ENCODE measurements around the gene LMNA.
A peak's percentile ranks its signal among the peaks of the same experiment; 100 is the strongest.
"Not testable (repeated sequence)": the region's sequence is repeated elsewhere in the genome, so short reads cannot be mapped to it uniquely, and the experiment has no call there.

LMNA gene

GRCh38 chr1:156106624-156107488 lies 7.7 kb upstream of the LMNA start:
- DNase-seq, result no peak

DNA sequence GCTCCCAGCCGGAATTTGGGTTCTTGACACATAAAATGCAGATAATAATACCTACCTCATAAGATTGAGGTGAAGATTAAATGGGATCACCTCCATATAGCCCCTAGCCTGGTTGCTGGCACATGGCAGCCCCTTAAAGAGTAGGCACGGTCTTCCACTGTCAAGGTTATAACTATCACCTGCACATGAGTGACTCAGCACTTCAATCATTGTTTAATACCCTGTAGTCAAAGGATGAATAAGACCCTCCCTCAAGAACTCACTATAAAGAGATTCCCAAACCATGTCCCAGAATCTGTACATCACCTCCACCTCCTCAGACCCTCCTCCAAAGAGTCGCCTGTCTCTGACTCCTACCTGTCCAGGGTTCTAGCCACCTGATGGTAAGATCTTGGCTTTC lies 6.5 kb upstream of the LMNA start:
- no peak for DNase-seq

DNA sequence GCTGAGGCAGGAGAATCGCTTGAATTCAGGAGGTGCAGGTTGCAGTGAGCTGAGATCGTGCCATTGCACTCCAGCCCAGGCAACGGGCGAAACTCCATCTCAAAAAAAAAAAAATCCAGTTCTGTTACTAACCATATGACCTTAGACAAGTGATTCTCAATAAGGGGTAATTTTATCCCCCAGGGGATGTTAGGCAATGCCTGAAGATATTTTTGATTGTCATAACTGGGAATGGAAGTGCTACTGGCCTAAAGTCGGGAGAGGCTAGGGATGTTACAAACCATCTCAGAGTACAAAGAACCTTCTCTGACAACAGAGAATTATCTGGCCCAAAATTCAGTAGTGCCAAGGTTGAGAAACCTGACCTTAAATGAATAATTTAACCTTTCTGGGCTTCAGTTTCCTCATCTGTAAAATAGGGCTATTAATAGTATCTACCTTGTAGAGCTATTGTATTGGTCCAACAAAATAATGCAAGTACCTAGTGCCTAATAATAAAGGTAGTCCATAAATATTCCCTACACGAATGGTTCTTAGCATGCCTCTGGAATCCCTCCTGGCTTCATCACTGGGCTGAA lies 5.8 kb upstream of the LMNA start:
- no peak for DNase-seq

GRCh38 chr1:156110252-156110651 lies 4.3 kb upstream of the LMNA start:
- DNase-seq, result no peak

DNA sequence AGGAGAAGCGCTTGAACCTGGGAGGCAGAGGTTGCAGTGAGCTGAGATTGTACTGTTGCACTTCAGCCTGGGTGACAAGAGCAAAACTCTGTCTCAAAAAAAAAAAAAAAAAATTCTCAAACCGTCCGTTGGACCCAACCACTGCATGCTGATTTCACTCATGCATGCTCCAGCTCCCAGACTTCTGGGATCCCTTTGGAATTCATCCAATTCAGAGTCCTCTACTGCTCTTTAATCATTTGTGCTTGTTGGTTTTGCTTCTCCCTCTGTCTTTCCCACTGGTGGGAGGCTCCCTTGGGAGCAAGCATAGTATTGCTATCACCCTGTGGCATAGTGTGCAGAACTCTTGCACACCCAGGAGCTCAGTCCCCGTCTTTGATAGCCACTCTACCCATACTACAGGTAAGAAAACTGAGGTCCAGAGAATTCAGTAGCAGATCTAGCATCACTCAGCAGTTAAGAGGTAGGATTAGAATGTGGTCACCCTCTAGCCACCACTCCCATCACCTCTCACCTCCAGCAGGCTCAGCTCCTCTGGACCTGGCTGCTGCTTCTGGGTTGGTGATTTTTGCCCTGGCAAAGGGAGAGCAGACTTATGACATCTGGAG lies 3.1 kb upstream of the LMNA start:
- DNase-seq, result no peak

DNA sequence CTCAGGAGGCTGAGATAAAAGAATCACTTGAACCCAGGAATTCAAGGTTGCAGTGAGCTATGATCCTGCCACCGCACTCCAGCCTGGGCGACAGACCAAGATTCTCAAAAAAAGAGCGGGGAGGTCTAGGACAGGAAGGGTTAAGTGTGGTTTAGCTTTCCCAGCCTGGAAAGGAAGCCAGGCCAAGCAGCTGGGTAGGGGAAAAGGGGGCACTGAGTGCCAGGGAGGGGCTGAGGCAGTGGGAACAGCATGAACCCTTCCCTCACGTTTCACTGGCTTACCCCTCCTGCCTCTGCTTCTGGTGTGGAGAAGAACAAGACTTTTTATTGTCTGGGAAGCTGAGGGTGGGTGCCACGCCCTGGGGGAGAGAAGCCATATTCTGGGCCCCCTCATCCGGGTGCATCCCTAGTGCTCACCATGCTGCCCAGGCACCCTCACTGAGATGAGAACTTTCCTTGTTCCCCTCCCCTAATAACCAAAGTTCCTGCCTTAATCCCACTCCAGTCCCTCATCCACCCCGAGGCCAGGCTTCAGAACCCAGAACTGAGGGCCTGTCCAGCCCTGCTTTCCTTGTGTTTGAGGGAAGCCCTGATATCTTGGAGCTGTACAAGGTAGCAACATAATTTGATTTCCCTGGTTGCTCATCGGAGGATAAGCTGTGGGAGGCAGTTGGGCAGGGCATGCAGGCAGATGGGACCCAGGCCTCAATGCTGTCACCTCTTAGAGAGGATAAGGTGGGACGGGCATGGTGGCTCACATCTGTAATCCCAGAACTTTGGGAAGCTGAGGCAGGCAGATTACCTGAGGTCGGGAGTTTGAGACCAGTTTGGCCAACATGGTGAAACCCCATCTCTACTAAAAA lies 2.0 kb upstream of the LMNA start:
- no peak for DNase-seq

GRCh38 chr1:156113282-156113950 lies 1.1 kb upstream of the LMNA start:
- no peak for DNase-seq

DNA sequence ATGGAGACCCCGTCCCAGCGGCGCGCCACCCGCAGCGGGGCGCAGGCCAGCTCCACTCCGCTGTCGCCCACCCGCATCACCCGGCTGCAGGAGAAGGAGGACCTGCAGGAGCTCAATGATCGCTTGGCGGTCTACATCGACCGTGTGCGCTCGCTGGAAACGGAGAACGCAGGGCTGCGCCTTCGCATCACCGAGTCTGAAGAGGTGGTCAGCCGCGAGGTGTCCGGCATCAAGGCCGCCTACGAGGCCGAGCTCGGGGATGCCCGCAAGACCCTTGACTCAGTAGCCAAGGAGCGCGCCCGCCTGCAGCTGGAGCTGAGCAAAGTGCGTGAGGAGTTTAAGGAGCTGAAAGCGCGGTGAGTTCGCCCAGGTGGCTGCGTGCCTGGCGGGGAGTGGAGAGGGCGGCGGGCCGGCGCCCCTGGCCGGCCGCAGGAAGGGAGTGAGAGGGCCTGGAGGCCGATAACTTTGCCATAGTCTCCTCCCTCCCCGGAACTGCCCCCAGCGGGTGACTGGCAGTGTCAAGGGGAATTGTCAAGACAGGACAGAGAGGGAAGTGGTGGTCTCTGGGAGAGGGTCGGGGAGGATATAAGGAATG lies 505 bp downstream of the LMNA start:
- no peak for DNase-seq

DNA sequence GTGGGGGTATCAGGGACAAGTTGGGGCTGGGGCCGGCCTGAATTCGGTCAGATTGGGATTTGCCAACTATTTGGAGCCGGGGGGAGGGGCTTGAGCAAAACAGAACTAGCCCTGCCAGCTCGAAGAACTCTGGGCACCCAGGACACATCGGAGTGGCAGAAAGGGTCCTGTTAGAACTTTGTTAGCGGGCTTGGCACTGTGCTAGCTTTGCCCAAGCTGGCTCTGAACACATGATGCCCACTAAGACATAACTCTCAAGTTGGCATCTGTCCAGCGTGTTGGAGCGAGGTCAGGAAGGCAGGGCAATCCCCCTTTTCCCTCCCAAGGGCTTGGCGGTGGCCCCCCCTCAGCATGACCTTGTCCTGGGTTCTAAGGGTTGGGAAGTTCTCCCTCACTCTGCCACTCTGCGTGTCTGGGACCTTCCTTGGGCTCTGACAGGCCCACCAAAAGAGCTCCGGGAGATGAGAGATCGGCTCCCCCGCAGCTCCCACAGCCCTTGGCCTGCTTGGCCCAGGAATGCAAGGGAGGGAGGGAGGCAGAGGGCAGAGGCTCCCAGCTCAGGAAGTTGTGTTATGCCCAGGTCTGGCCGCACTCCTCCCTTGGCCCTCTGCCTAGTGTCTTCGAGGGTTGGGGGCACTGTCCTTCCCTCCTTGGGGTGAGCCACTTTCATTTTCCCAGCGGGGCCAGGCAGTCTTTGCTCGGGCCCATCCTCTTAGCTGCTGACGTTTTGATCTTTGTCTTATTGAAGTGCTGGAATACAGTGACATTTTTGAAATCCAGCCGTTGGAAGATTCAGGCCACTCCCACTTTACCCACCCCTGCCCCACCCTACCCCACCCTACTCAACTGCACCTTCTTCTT lies 1.2 kb downstream of the LMNA start:
- DNase-seq, result no peak

GRCh38 chr1:156116731-156117130 lies 2.2 kb downstream of the LMNA start:
- not testable (repeated sequence) for DNase-seq

GRCh38 chr1:156117414-156118176 lies 3.1 kb downstream of the LMNA start:
- DNase-seq, result no peak

- DNase-seq, result no peak
These were observed 3.8 kb downstream of the LMNA start for GRCh38 chr1:156118177-156118868.

DNA sequence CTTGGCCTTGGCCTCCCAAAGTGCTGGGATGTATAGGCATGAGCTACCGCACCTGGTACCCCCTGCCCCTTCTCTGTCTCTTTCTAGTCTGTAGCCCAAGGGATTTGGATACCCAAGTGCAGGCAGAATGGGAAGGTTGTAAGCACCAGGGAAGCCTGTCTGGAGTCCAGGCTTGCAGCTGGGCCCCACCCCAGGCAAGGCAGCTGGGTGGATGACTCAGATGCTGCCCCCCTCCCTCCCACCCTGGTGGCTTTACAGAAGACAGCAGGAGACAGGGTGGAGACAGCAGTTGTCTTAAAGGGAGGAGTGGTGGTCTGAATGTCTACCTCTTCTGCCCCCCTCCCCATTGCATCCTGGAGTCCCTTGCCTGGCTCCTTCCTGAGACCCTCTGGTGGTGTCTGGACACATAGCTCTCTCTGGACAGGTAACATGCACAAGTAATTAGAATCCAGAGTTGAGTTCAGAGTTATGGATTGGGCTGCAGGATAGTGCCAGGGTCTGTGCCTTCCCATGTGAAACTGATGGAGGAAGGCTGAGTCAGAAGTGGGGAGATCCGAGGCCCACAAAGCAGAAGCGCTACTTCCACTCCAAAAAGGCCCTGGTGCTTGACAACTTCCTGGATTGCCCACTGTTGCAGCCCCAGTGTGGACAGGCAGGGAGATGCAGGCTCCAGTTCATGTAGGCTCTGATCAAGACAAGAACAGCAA lies 5.1 kb downstream of the LMNA start:
- DNase-seq, result no peak

DNA sequence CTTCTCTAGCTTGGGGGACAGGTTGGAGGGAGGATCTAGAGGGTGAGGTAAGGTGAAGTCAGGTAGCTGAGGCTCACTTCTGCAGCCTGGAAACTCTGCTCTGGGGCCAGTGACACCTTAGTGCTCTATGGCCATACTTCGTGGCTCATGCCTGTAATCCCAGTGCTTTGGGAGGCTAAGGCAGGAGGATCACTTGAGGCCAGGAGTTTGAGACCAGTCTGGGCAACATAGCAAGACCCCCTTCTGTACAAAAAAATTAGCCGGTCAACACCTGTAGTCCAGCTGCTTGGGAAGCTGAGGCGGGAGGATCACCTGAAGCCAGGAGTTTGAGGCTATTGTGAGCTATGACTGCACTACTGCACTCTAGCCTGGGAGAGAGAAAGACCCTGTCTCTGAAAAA lies 5.8 kb downstream of the LMNA start:
- DNase-seq, result no peak

- not testable (repeated sequence) for DNase-seq
These were observed 6.5 kb downstream of the LMNA start for GRCh38 chr1:156121005-156121404.

GRCh38 chr1:156121457-156121856 lies 6.9 kb downstream of the LMNA start:
- DNase-seq, result no peak

DNA sequence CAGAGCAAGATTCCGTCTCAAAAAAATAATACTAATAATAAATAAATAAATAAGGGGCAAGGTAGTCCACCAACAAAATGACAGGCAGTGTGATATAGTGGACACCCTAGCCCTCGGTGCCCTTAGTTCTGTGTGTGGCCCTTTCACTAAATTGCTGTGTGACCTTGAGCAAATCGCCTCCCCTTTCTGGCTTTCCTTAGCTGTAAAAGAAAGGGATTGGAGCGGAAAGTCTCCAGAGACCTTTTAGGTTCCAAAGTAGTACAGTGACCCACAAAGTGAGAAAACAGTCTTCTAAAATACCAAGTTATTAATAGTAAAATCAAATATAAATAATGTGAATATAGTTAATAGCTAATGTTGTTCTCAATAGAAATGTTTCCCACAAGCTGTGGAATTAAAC lies 7.6 kb downstream of the LMNA start:
- DNase-seq, result no peak

- peak; percentile 52 for DNase-seq
These were observed 8.2 kb downstream of the LMNA start for GRCh38 chr1:156122519-156123355.
